Fibroblast of mammary gland (primary cell): ENCODE measurements around the gene PARM1.

ENCODE experiments used
- DNase-seq: peaks from one replicate; pipeline ENCODE4 v3.0.0-alpha.2; 2010; ENCODE audit warnings: low read depth
- H3K4me3 ChIP-seq: 2 replicates; pipeline ENCODE4 v1.5.1; 2011; ENCODE audit warnings: low read depth, mild to moderate bottlenecking, low read length, moderate library complexity; ENCODE audit not compliant: control insufficient read depth
- CTCF ChIP-seq: conservative IDR thresholded peaks from 2 replicates; pipeline ENCODE4 v1.5.1; 2011; ENCODE audit warnings: low read depth, low read length, inconsistent platforms; ENCODE audit not compliant: control insufficient read depth, insufficient read depth

PARM1 gene

GRCh38 chr4:74961230-74961629 is 28.3 kb downstream of the PARM1 start:
- no peak for TF ChIP-seq CTCF
- no peak for DNase-seq
- no peak overlapping the region for H3K4me3 ChIP-seq

GRCh38 chr4:74962584-74962983 is 29.7 kb downstream of the PARM1 start:
- TF ChIP-seq CTCF, result no peak
- no peak overlapping the region for H3K4me3 ChIP-seq
- no peak for DNase-seq

- no peak for DNase-seq
- H3K4me3 ChIP-seq, result no peak overlapping the region
- TF ChIP-seq CTCF, result no peak
These were observed 31.4 kb downstream of the PARM1 start for GRCh38 chr4:74964311-74964710.

- no peak for TF ChIP-seq CTCF
- no peak overlapping the region for H3K4me3 ChIP-seq
- DNase-seq, result no peak
These were observed 34.4 kb downstream of the PARM1 start for GRCh38 chr4:74967324-74967723.

GRCh38 chr4:74968456-74969164 is 35.7 kb downstream of the PARM1 start:
- no peak for TF ChIP-seq CTCF

GRCh38 chr4:74969507-74970474 is 36.9 kb downstream of the PARM1 start:
- no peak overlapping the region for H3K4me3 ChIP-seq
- peak; percentile 25 for TF ChIP-seq CTCF
- peak; percentile 5 for DNase-seq

More at GRCh38 chr4:74968456-74969164, 35.7 kb downstream of the PARM1 start:
- DNase-seq, result no peak
- no peak overlapping the region for H3K4me3 ChIP-seq
